A549 (cell line): ENCODE measurements around the gene PIK3CD. TPM values are rescaled to one million over a fixed set of nuclear protein-coding genes. Genes with fewer than 3 reads are reported as not detected.

Experiments
- ATAC-seq, 2 experiments: fragments of 200-7000 bp in 1 of 2; fragments of >200 bp in 1 of 2; cut with Nextera tagmentation in 1 of 2; cut with Tn5 transposase in 1 of 2; 3 replicates each; pipeline versions ENCODE4 v1.8.0 to v1.9.1; 2018 to 2020; ENCODE audit warnings: mild to moderate bottlenecking in 1 of 2, moderate library complexity in 1 of 2
- CTCF ChIA-PET: fragments of 300-600 bp; sonication (Branson Sonifier 250); formaldehyde crosslinking; extraction: SDS; loops from one replicate; lab custom pipeline; 2021; ENCODE audit warnings: antibody characterized with exemption, inconsistent platforms; lab: Yijun Ruan, JAX
- POLR2A ChIA-PET: fragments of 350-600 bp; formaldehyde crosslinking; extraction: SDS; loops from one replicate; lab custom pipeline; 2021; ENCODE audit warnings: antibody characterized with exemption, inconsistent platforms; lab: Yijun Ruan, JAX
- DNase-seq, 2 experiments: peaks; one replicate each; pipeline versions ENCODE4 v3.0.0 to v3.0.0-alpha.2; 2011 to 2016; ENCODE audit warnings: low read depth in 1 of 2, low spot score in 1 of 2
- FAIRE-seq: peaks from 2 replicates; lab custom pipeline; 2011; peaks lifted over from hg19 to GRCh38; lab: Jason Lieb, UNC
- H3K27ac ChIP-seq, 2 experiments: fragments of >200 bp; sonication (Bioruptor Twin); formaldehyde crosslinking; 3 replicates each; pipeline ENCODE4 v1.5.1; 2016 to 2017
- H3K4me1 ChIP-seq: fragments of >200 bp; sonication (Bioruptor Twin); formaldehyde crosslinking; 3 replicates; pipeline ENCODE4 v1.6.1; 2016
- H3K4me2 ChIP-seq: fragments of >200 bp; sonication (Bioruptor Twin); formaldehyde crosslinking; 3 replicates; pipeline ENCODE4 v1.6.1; 2016
- H3K4me3 ChIP-seq: fragments of >200 bp; sonication (Bioruptor Twin); formaldehyde crosslinking; 3 replicates; pipeline ENCODE4 v1.5.1; 2016
- H3K9me3 ChIP-seq: fragments of >200 bp; sonication (Bioruptor Twin); formaldehyde crosslinking; 3 replicates; pipeline ENCODE4 v1.6.1; 2016
- CBX8 ChIP-seq: fragments of 200-600 bp; sonication (generic); IDR thresholded peaks from 2 replicates; pipeline ENCODE4 v1.6.1; 2016
- CEBPB ChIP-seq, 2 experiments: fragments of >200 bp in 1 of 2; sonication (Bioruptor Twin) in 1 of 2; formaldehyde crosslinking in 1 of 2; IDR thresholded peaks; 2 replicates each; pipeline ENCODE4 v1.6.1; 2012 to 2016
- EP300 ChIP-seq, 2 experiments: fragments of >200 bp; sonication (Bioruptor Twin); formaldehyde crosslinking; IDR thresholded peaks; 2 replicates in 1 of 2; 3 replicates in 1 of 2; pipeline ENCODE4 v1.6.1; 2016 to 2017
- ESRRA ChIP-seq: fragments of 150-350 bp; IDR thresholded peaks from 2 replicates; pipeline ENCODE4 v1.6.1; 2014; ENCODE audit warnings: mild to moderate bottlenecking, low read length, borderline replicate concordance
- FOSB ChIP-seq: fragments of 250-450 bp; sonication (Bioruptor Pico); IDR thresholded peaks from 2 replicates; pipeline ENCODE4 v1.5.0; 2020; ENCODE audit warnings: mild to moderate bottlenecking, moderate library complexity
- FOSL2 ChIP-seq, 2 experiments: fragments of 450-650 bp in 1 of 2; fragments of >200 bp in 1 of 2; sonication (Bioruptor Twin) in 1 of 2; formaldehyde crosslinking; IDR thresholded peaks; 2 replicates each; pipeline versions ENCODE4 v1.5.0 to v1.6.1; 2016 to 2020; ENCODE audit warnings: mild to moderate bottlenecking in 1 of 2, moderate library complexity in 1 of 2
- FOXS1 ChIP-seq: fragments of 250-450 bp; sonication (Bioruptor Pico); IDR thresholded peaks from 2 replicates; pipeline ENCODE4 v1.5.0; 2020; ENCODE audit warnings: mild to moderate bottlenecking, moderate library complexity
- GATA3 ChIP-seq: IDR thresholded peaks from 2 replicates; pipeline ENCODE4 v1.6.1; 2012; ENCODE audit warnings: borderline replicate concordance
- HOXA7 ChIP-seq: fragments of 250-450 bp; sonication (Bioruptor Pico); IDR thresholded peaks from 2 replicates; pipeline ENCODE4 v1.5.0; 2020; ENCODE audit warnings: mild to moderate bottlenecking, moderate library complexity
- JUN ChIP-seq, 2 experiments: fragments of >200 bp; sonication (Bioruptor Twin); formaldehyde crosslinking; IDR thresholded peaks; 2 replicates in 1 of 2; 3 replicates in 1 of 2; pipeline ENCODE4 v1.6.1; 2016 to 2017
- JUNB ChIP-seq: fragments of >200 bp; sonication (Bioruptor Twin); formaldehyde crosslinking; IDR thresholded peaks from 2 replicates; pipeline ENCODE4 v1.6.1; 2016
- KDM1A ChIP-seq: fragments of 200-600 bp; sonication (generic); IDR thresholded peaks from 2 replicates; pipeline ENCODE4 v1.6.1; 2016; ENCODE audit warnings: low read depth, mild to moderate bottlenecking
- MAFK ChIP-seq: fragments of 450-650 bp; IDR thresholded peaks from 2 replicates; pipeline ENCODE4 v1.6.1; 2014; ENCODE audit not compliant: partially characterized antibody
- MAX ChIP-seq: IDR thresholded peaks from 2 replicates; pipeline ENCODE4 v1.6.1; 2012
- REST ChIP-seq: fragments of 200-600 bp; sonication (generic); IDR thresholded peaks from 2 replicates; pipeline ENCODE4 v1.6.1; 2016; ENCODE audit warnings: antibody characterized with exemption, mild to moderate bottlenecking, moderate library complexity
- RNF2 ChIP-seq: fragments of 200-600 bp; sonication (generic); IDR thresholded peaks from 2 replicates; pipeline ENCODE4 v1.6.1; 2016; ENCODE audit warnings: low read depth, mild to moderate bottlenecking, antibody characterized with exemption, moderate library complexity, borderline replicate concordance
- SMC3 ChIP-seq: fragments of >200 bp; sonication (Bioruptor Twin); formaldehyde crosslinking; IDR thresholded peaks from 3 replicates; pipeline ENCODE4 v1.6.1; 2018; ENCODE audit warnings: inconsistent platforms
- TP53 ChIP-seq: fragments of 250-450 bp; sonication (Bioruptor Pico); IDR thresholded peaks from 2 replicates; pipeline ENCODE4 v1.5.0; 2021; ENCODE audit warnings: mild to moderate bottlenecking, moderate library complexity
- ZFP36 ChIP-seq: fragments of 450-650 bp; IDR thresholded peaks from 2 replicates; pipeline ENCODE4 v1.6.1; 2014; ENCODE audit warnings: borderline replicate concordance; ENCODE audit not compliant: partially characterized antibody
- ZSCAN20 ChIP-seq: fragments of 250-450 bp; sonication (Bioruptor Pico); IDR thresholded peaks from 2 replicates; pipeline ENCODE4 v1.8.0; 2022; ENCODE audit warnings: mild to moderate bottlenecking, moderate library complexity
- WGBS: methylation state at CpG from one replicate; pipeline ENCODE4 v1.1.6; 2017; ENCODE audit errors: missing lambda C conversion rate; 5-methylcytosine and 5-hydroxymethylcytosine counted together
- polyA plus RNA-seq, 4 experiments: library from polyadenylated mRNA; depleted of rRNA in 3 of 4; stranded (reverse); fragments of >200 nt; fragmentation: RNase III in 1 of 4; extraction: RNeasy Plus Mini Kit Qiagen cat#74134 plus additional on column Dnase treatment in 1 of 4; gene quantifications; 2 replicates in 3 of 4; 3 replicates in 1 of 4; pipeline ENCODE4 v1.2.3, GENCODE V29; 2011 to 2017
- TF ChIP-seq, protein P1 (sequence below): IDR thresholded peaks from 2 replicates; pipeline ENCODE4 v1.6.1; 2012; ENCODE audit warnings: low read depth, borderline replicate concordance
- TF ChIP-seq, protein P2 (sequence below): fragments of 250-450 bp; sonication (Bioruptor Pico); IDR thresholded peaks from 2 replicates; pipeline ENCODE4 v1.5.0; 2021; ENCODE audit warnings: mild to moderate bottlenecking, moderate library complexity, borderline replicate concordance

The PIK3CD gene
- polyA plus RNA-seq, 2 of the 4 experiments (the other 2 are of a cell fraction): 2.4 to 3.5 TPM

GRCh38 chr1:9687120-9687873 lies 35.8 kb downstream of the PIK3CD start:
- H3K27ac ChIP-seq: peak overlapping the region; percentile 62 to 95
- CTCF ChIA-PET: interaction anchor here (0.6 to 7.8 kb wide), 5 partner anchors 10 to 207 kb away, joined by 3 to 37 read pairs (median 3); no protein-coding TSS in a partner anchor

DNA sequence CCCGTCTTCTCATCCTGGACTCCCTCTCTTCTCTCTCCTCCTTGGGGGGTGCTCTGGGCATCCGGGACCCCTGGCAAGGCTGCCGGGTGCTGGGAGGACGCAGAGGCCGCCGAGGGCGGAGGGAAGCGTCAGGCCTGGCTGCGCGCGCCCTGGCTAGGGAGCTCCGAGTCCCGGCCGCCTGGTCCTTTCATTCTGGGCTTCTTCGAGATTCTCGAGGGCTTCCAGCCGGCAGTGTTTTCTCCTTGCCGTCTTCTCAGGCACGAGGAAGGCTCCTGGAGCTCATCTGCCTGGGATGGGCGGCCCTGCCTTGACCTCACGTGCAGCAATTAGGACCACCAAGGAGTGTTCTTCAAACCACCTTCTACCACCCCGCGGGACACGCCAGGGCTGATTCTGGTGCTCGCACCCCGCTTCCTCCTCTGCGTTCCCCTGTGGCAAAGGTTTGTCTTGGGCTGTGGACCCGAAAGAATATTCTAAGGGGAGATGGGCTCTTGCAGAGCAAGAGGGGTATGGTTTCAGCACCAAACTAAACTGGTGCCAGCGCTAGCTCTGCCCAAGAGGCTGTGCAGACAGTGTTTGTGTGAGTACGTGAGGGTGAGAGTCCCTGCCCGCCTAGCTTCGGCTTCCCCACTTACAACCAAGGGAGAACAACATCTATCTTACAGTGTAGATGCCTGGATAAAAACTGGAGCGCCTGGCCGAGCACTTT lies 36.5 kb downstream of the PIK3CD start:
- TF ChIP-seq KDM1A: no peak
- TF ChIP-seq, protein P1, sequence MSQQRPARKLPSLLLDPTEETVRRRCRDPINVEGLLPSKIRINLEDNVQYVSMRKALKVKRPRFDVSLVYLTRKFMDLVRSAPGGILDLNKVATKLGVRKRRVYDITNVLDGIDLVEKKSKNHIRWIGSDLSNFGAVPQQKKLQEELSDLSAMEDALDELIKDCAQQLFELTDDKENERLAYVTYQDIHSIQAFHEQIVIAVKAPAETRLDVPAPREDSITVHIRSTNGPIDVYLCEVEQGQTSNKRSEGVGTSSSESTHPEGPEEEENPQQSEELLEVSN: 0 out of 2 replicates have a peak, but pooled peaks have one; percentile 34
- 34% methylated on average over 17 of the region's 34 CpGs for WGBS
- Histone ChIP-seq H3K4me3 (peak overlapping the region; percentile 85), H3K27ac (peak overlapping the region; percentile 62 to 95), H3K4me1 (peaks cover 23% of the 10 kb centered on the region; the same call in 2 of the 3 replicates), H3K4me2 (peak overlapping the region; percentile 91), H3K9me3 (no peaks in the 10 kb centered on the region)
- CTCF ChIA-PET: interaction anchor here (1.0 to 7.8 kb wide), 3 partner anchors 15 to 61 kb away, joined by 3 to 37 read pairs (median 3); no protein-coding TSS in a partner anchor
- ATAC-seq (peak; percentile 41 to 67; a peak in 5 of 6 replicates), DNase-seq (no peak), FAIRE-seq (no peak)
- POLR2A ChIA-PET: interaction anchor here (0.6 kb wide), 1 partner anchor 61 kb away, joined by 3 read pairs; no protein-coding TSS in a partner anchor

More at GRCh38 chr1:9687120-9687873, 35.8 kb downstream of the PIK3CD start:
- 2% methylated on average over 17 of the region's 42 CpGs for WGBS
- POLR2A ChIA-PET: no interaction called here
- ATAC-seq (peak; percentile 47 to 81), FAIRE-seq (no peak), DNase-seq (peak; percentile 56 to 57)
- Histone ChIP-seq H3K4me3 (peak overlapping the region; percentile 85), H3K4me2 (peak overlapping the region; percentile 91), H3K4me1 (peaks cover 23% of the 10 kb centered on the region; the same call in 2 of the 3 replicates), H3K9me3 (no peaks in the 10 kb centered on the region)
- TF ChIP-seq HOXA7: no peak
- TF ChIP-seq, protein P1: 0 out of 2 replicates have a peak, but pooled peaks have one; percentile 20
- TF ChIP-seq GATA3: 0 out of 2 replicates have a peak, but pooled peaks have one; percentile 18
- TF ChIP-seq MAX: 0 out of 2 replicates have a peak, but pooled peaks have one; percentile 17
- peak in 1 of 2 experiments; percentile 22; a peak in 1 of 5 replicates for TF ChIP-seq EP300 (IDR thresholded peaks at IDR 0.05)
- 0 out of 5 replicates have a peak, but pooled peaks of 1 of the 2 experiments have one; percentile 24 for TF ChIP-seq JUN (IDR thresholded peaks at IDR 0.05)
- TF ChIP-seq JUNB: 0 out of 2 replicates have a peak, but pooled peaks have one; percentile 19
- no peak for TF ChIP-seq FOSL2 (IDR thresholded peaks at IDR 0.05)
- peak; percentile 61 for TF ChIP-seq FOSL2 (CRISPR knock-in tag; IDR thresholded peaks at IDR 0.05)
- no peak for TF ChIP-seq KDM1A

DNA sequence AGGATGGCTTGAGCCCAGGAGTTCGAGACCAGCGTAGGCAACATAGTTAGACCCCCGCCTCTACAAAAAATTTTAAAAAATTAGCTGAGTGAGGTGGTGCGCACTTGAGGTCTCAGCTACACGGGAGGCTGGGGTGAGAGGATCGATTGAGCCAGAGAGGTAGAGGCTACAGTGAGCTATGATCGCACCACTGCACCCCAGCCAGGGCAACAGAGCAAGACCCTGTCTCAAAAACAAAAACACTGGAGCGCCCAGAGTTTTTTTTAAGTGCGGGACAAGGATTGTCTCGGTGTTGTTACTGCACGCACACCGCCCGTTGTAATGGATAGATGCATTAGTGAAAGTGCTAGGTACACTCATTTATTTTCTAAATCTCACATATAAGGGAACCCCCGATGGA lies 37.1 kb downstream of the PIK3CD start:
- H3K9me3 ChIP-seq: no peaks in the 10 kb centered on the region
- peak overlapping the region; percentile 91 for H3K4me2 ChIP-seq
- ATAC-seq (no peak), DNase-seq (no peak), FAIRE-seq (no peak)
- WGBS: 84% methylated on average over 14 of the region's 14 CpGs
- H3K27ac ChIP-seq: peak overlapping the region; percentile 48 to 95; a peak in 4 of 6 replicates
- peaks cover 23% of the 10 kb centered on the region; the same call in 2 of the 3 replicates for H3K4me1 ChIP-seq
- CTCF ChIA-PET: interaction anchor here (1.0 to 7.8 kb wide), 3 partner anchors 14 to 61 kb away, joined by 3 to 37 read pairs (median 3); no protein-coding TSS in a partner anchor
- TF ChIP-seq EP300 (IDR thresholded peaks at IDR 0.05) (no peak), MAFK (no peak), ZSCAN20 (CRISPR knock-in tag) (no peak), FOSL2 (IDR thresholded peaks at IDR 0.05) (no peak), FOSL2 (CRISPR knock-in tag; IDR thresholded peaks at IDR 0.05) (no peak), ESRRA (no peak), CBX8 (no peak), CEBPB (IDR thresholded peaks at IDR 0.05) (no peak), REST (no peak), ZFP36 (no peak), SMC3 (no peak), FOSB (no peak), TP53 (CRISPR knock-in tag) (no peak), RNF2 (no peak), FOXS1 (no peak)
- TF ChIP-seq, protein P2, sequence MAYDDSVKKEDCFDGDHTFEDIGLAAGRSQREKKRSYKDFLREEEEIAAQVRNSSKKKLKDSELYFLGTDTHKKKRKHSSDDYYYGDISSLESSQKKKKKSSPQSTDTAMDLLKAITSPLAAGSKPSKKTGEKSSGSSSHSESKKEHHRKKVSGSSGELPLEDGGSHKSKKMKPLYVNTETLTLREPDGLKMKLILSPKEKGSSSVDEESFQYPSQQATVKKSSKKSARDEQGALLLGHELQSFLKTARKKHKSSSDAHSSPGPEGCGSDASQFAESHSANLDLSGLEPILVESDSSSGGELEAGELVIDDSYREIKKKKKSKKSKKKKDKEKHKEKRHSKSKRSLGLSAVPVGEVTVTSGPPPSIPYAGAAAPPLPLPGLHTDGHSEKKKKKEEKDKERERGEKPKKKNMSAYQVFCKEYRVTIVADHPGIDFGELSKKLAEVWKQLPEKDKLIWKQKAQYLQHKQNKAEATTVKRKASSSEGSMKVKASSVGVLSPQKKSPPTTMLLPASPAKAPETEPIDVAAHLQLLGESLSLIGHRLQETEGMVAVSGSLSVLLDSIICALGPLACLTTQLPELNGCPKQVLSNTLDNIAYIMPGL (CRISPR knock-in tag): no peak
- POLR2A ChIA-PET: no interaction called here
- peak overlapping the region; percentile 85 for H3K4me3 ChIP-seq
